ENCODE results near the gene C3orf33.
A peak's percentile ranks its signal among the peaks of the same experiment; 100 is the strongest.

The C3orf33 gene

GRCh38 chr3:155782390-155782953, 23.6 kb downstream of the C3orf33 start:
- DNase-seq: no peak

GRCh38 chr3:155780291-155780690, 25.8 kb downstream of the C3orf33 start:
- no peak for DNase-seq

GRCh38 chr3:155778462-155778861, 27.6 kb downstream of the C3orf33 start:
- no peak for DNase-seq

- DNase-seq: no peak
Observed at GRCh38 chr3:155772801-155773200, 33.3 kb downstream of the C3orf33 start.

GRCh38 chr3:155771126-155771525, 35.0 kb downstream of the C3orf33 start:
- DNase-seq: no peak

GRCh38 chr3:155766206-155766605, 39.9 kb downstream of the C3orf33 start:
- DNase-seq: no peak

- DNase-seq: no peak
Observed at GRCh38 chr3:155763870-155764463, 42.1 kb downstream of the C3orf33 start.

- DNase-seq: no peak
Observed at GRCh38 chr3:155760653-155761052, 45.4 kb downstream of the C3orf33 start.

- no peak for DNase-seq
Observed at GRCh38 chr3:155757577-155757976, 48.5 kb downstream of the C3orf33 start.

- DNase-seq: no peak
Observed at GRCh38 chr3:155753038-155753639, 52.9 kb downstream of the C3orf33 start.

GRCh38 chr3:155748611-155749365, 57.3 kb downstream of the C3orf33 start:
- DNase-seq: no peak

- DNase-seq: no peak
Observed at GRCh38 chr3:155747946-155748290, 58.2 kb downstream of the C3orf33 start.

- DNase-seq: no peak
Observed at GRCh38 chr3:155747286-155747945, 58.7 kb downstream of the C3orf33 start.

GRCh38 chr3:155746703-155747102, 59.4 kb downstream of the C3orf33 start:
- DNase-seq: no peak

- peak; percentile 5 for DNase-seq
Observed at GRCh38 chr3:155745795-155746550, 60.1 kb downstream of the C3orf33 start.

- peak; percentile 45 for DNase-seq
Observed at GRCh38 chr3:155744626-155745324, 61.3 kb downstream of the C3orf33 start, which contains the start of gene PLCH1. PLCH1 (minus strand) TSS chr3:155745071; CDS start chr3:155704224, 40,847 bp downstream.

GRCh38 chr3:155744010-155744625, 62.0 kb downstream of the C3orf33 start:
- DNase-seq: peak; percentile 25

GRCh38 chr3:155743606-155744005, 62.5 kb downstream of the C3orf33 start:
- no peak for DNase-seq

- DNase-seq: no peak
Observed at GRCh38 chr3:155742349-155742965, 63.6 kb downstream of the C3orf33 start.

- no peak for DNase-seq
Observed at GRCh38 chr3:155741603-155742002, 64.5 kb downstream of the C3orf33 start.

- DNase-seq: no peak
Observed at GRCh38 chr3:155741101-155741500, 65.0 kb downstream of the C3orf33 start.
